ENCODE data around the gene P2RX4. TPM values are rescaled to one million over a fixed set of nuclear protein-coding genes. Genes with fewer than 3 reads are reported as not detected.

P2RX4 gene
- total and polyA plus RNA-seq, 2 of the 8 experiments (the other 6 are each of a cell fraction or from before 2014, with no cell fraction given), result 9.5 to 12.2 TPM

DNA sequence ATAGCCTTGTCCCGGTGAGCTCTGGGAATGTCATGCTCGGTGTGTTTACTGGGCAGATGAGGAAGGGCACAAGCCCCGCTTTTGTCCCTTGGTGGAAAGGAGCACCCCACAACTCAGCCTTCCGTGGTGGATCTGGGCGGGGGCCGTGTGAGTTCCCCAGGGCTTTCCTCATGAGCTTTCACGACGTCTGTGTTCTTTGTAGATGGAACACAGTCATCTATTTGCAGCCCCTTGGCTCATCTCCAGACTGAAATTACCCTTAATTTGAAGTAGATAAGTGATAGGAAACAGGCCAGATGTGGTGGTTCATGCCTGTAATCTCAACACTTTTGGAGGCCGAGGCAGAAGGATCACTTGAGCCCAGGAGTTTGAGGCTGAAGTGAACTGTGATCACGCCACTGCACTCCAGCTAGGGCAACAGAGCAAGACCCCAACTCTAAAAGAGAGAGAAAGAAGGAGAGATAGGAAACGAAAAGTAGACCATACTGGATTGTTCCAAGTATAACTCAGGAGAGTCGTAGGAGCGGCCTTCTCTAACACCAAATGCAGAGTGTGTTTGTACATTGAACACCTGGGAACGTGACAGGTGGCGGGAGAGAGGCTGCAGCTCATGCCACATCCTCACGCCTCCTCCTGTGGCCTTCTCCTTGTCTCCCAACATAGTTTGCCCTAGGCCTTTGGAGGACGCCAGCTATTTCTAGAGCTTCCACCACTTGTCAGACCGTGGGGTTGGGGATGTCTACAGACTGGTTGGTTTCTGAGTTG lies 8.8 kb downstream of the P2RX4 start (continued):
- no peak for TF ChIP-seq CHD7 (IDR thresholded peaks at IDR 0.05; ENCODE audit: insufficient replicate concordance, low read length)
- no peak for TF ChIP-seq RFX5 (IDR thresholded peaks at IDR 0.05; ENCODE audit: borderline replicate concordance, low read depth, low read length)
- TF ChIP-seq CREB1 (IDR thresholded peaks at IDR 0.05), result no peak
- no peak for TF ChIP-seq SAP30 (IDR thresholded peaks at IDR 0.05; ENCODE audit: insufficient read depth, insufficient replicate concordance, low read length)
- TF ChIP-seq TBP (IDR thresholded peaks at IDR 0.05; ENCODE audit: low read depth, low read length), result no peak
